ENCODE results near the gene PTPRG.

Gene PTPRG

GRCh38 chr3:61591300-61591699, 29.9 kb downstream of the PTPRG start:
- H3K4me3 ChIP-seq (replicated peaks; ENCODE audit: low read depth, low read length): no peak overlapping the region
- H3K36me3 ChIP-seq (ENCODE audit: control insufficient read depth, insufficient read depth, low read length): no peaks in the 10 kb centered on the region
- TF ChIP-seq CTCF (IDR thresholded peaks at IDR 0.05; ENCODE audit: insufficient read depth, low read length, poor library complexity, severe bottlenecking): no peak

GRCh38 chr3:61593446-61594029, 32.2 kb downstream of the PTPRG start:
- no peak overlapping the region for H3K4me3 ChIP-seq (replicated peaks; ENCODE audit: low read depth, low read length)
- H3K27me3 ChIP-seq (replicated peaks; ENCODE audit: control insufficient read depth, insufficient read depth, low read length): no peaks in the 10 kb centered on the region
- no peak for TF ChIP-seq CTCF (IDR thresholded peaks at IDR 0.05; ENCODE audit: insufficient read depth, low read length, poor library complexity, severe bottlenecking)
- no peaks in the 10 kb centered on the region for H3K36me3 ChIP-seq (ENCODE audit: control insufficient read depth, insufficient read depth, low read length)
- no peak for DNase-seq (ENCODE audit: extremely low read depth, insufficient read length)

More at GRCh38 chr3:61591300-61591699, 29.9 kb downstream of the PTPRG start:
- no peaks in the 10 kb centered on the region for H3K27me3 ChIP-seq (replicated peaks; ENCODE audit: control insufficient read depth, insufficient read depth, low read length)
- no peak for DNase-seq (ENCODE audit: extremely low read depth, insufficient read length)

GRCh38 chr3:61594144-61594963, 33.0 kb downstream of the PTPRG start:
- Histone ChIP-seq H3K27me3 (replicated peaks; ENCODE audit: control insufficient read depth, insufficient read depth, low read length) (no peaks in the 10 kb centered on the region), H3K4me3 (replicated peaks; ENCODE audit: low read depth, low read length) (no peak overlapping the region), H3K36me3 (ENCODE audit: control insufficient read depth, insufficient read depth, low read length) (no peaks in the 10 kb centered on the region)
- no peak for TF ChIP-seq CTCF (IDR thresholded peaks at IDR 0.05; ENCODE audit: insufficient read depth, low read length, poor library complexity, severe bottlenecking)
- no peak for DNase-seq (ENCODE audit: extremely low read depth, insufficient read length)

- no peak overlapping the region for H3K4me3 ChIP-seq (replicated peaks; ENCODE audit: low read depth, low read length)
- H3K36me3 ChIP-seq (ENCODE audit: control insufficient read depth, insufficient read depth, low read length): no peaks in the 10 kb centered on the region
- H3K27me3 ChIP-seq (replicated peaks; ENCODE audit: control insufficient read depth, insufficient read depth, low read length): no peaks in the 10 kb centered on the region
- DNase-seq (ENCODE audit: extremely low read depth, insufficient read length): no peak
- TF ChIP-seq CTCF (IDR thresholded peaks at IDR 0.05; ENCODE audit: insufficient read depth, low read length, poor library complexity, severe bottlenecking): no peak
Measured at GRCh38 chr3:61594964-61595285, 33.6 kb downstream of the PTPRG start.

- DNase-seq (ENCODE audit: extremely low read depth, insufficient read length): no peak
- TF ChIP-seq CTCF (IDR thresholded peaks at IDR 0.05; ENCODE audit: insufficient read depth, low read length, poor library complexity, severe bottlenecking): no peak
- Histone ChIP-seq H3K27me3 (replicated peaks; ENCODE audit: control insufficient read depth, insufficient read depth, low read length) (no peaks in the 10 kb centered on the region), H3K4me3 (replicated peaks; ENCODE audit: low read depth, low read length) (no peak overlapping the region), H3K36me3 (ENCODE audit: control insufficient read depth, insufficient read depth, low read length) (no peaks in the 10 kb centered on the region)
Measured at GRCh38 chr3:61595288-61595687, 33.9 kb downstream of the PTPRG start.
